ENCODE results near the gene IL34. TPM values are rescaled to one million over a fixed set of nuclear protein-coding genes. Genes with fewer than 3 reads are reported as not detected.

IL34 gene
- total and polyA plus RNA-seq, 2 of the 13 experiments (the other 11 are each of a cell fraction or from before 2014, with no cell fraction given) = 1.2 to 1.3 TPM

GRCh38 chr16:70681382-70682238, 35.3 kb downstream of the IL34 start (continued):
- no peak for TF ChIP-seq ZNF17 (CRISPR knock-in tag; IDR thresholded peaks at IDR 0.05)
- TF ChIP-seq ZNF883 (CRISPR knock-in tag; IDR thresholded peaks at IDR 0.05; ENCODE audit: not compliant biosample characterization) = no peak
- peak; percentile 68 for TF ChIP-seq SALL1 (CRISPR knock-in tag; IDR thresholded peaks at IDR 0.05)
- no peak for TF ChIP-seq GMEB2 (CRISPR knock-in tag; IDR thresholded peaks at IDR 0.05; ENCODE audit: low read depth)
- peak; percentile 4; the same call in 1 of the 2 replicates for TF ChIP-seq SMC3 (IDR thresholded peaks at IDR 0.05; ENCODE audit: low read length)
- TF ChIP-seq CEBPB (IDR thresholded peaks at IDR 0.05; ENCODE audit: borderline replicate concordance, low read depth, low read length) = peak; percentile 83
- no peak for TF ChIP-seq ZNF550 (CRISPR knock-in tag; IDR thresholded peaks at IDR 0.05; ENCODE audit: borderline replicate concordance)
- 0 out of 2 replicates have a peak, but pooled peaks have one; percentile 17 for TF ChIP-seq ETV6 (CRISPR knock-in tag; conservative IDR thresholded peaks at IDR 0.05)
- peak; percentile 45; the same call in 1 of the 2 replicates for TF ChIP-seq THRA (CRISPR knock-in tag; IDR thresholded peaks at IDR 0.05; ENCODE audit: borderline replicate concordance)
- peak; percentile 36 for TF ChIP-seq U2AF1 (optimal IDR thresholded peaks at IDR 0.05; ENCODE audit: low read depth, low read length)
- peak; percentile 73; the same call in 1 of the 2 replicates for TF ChIP-seq ZXDC (CRISPR knock-in tag; IDR thresholded peaks at IDR 0.05)
- TF ChIP-seq AKNA (CRISPR knock-in tag; IDR thresholded peaks at IDR 0.05; ENCODE audit: borderline replicate concordance) = no peak
- 0 out of 2 replicates have a peak, but pooled peaks have one; percentile 55 for TF ChIP-seq ARHGAP35 (CRISPR knock-in tag; IDR thresholded peaks at IDR 0.05; ENCODE audit: borderline replicate concordance)
- no peak for TF ChIP-seq PHF5A (CRISPR knock-in tag; IDR thresholded peaks at IDR 0.05; ENCODE audit: low read depth, unreplicated experiment)
- no peak for TF ChIP-seq SP1 (IDR thresholded peaks at IDR 0.05)
- no peak for TF ChIP-seq SP1 (CRISPR knock-in tag; IDR thresholded peaks at IDR 0.05)
- TF ChIP-seq ZNF431 (CRISPR knock-in tag; IDR thresholded peaks at IDR 0.05; ENCODE audit: borderline replicate concordance, low read depth) = no peak
- TF ChIP-seq RAD51 (IDR thresholded peaks at IDR 0.05; ENCODE audit: borderline replicate concordance) = no peak
- no peak for TF ChIP-seq HHEX (CRISPR knock-in tag; IDR thresholded peaks at IDR 0.05)
